Astrocyte of the spinal cord (primary cell): ENCODE measurements around the gene APBA3.

Experiments
- DNase-seq: peaks from one replicate; pipeline ENCODE4 v3.0.0; 2011; ENCODE audit warnings: low read depth, low spot score
- H3K4me3 ChIP-seq: 2 replicates; pipeline ENCODE4 v1.5.1; 2011; ENCODE audit warnings: low read depth, mild to moderate bottlenecking, low read length, moderate library complexity
- CTCF ChIP-seq: IDR thresholded peaks from 2 replicates; pipeline ENCODE4 v1.5.1; 2012; ENCODE audit warnings: low read depth, mild to moderate bottlenecking, low read length, inconsistent platforms
- in situ Hi-C: cut with HindIII; loops from 2 replicates; pipeline ENCODE4 v1.10.0; 2017; ENCODE audit warnings: low sequenced_read_pairs

APBA3 gene

GRCh38 chr19:3748965-3749364, 12.5 kb downstream of the APBA3 start:
- in situ Hi-C loops: no loop called here
- no peak for TF ChIP-seq CTCF
- DNase-seq: no peak
- no peak overlapping the region for H3K4me3 ChIP-seq

- in situ Hi-C loops: no loop called here
- H3K4me3 ChIP-seq: no peak overlapping the region
- no peak for DNase-seq
- no peak for TF ChIP-seq CTCF
Measured at GRCh38 chr19:3746371-3747056, 15.0 kb downstream of the APBA3 start.

GRCh38 chr19:3745363-3746045, 16.0 kb downstream of the APBA3 start:
- no peak overlapping the region for H3K4me3 ChIP-seq
- in situ Hi-C loops: no loop called here
- DNase-seq: no peak
- TF ChIP-seq CTCF: no peak

GRCh38 chr19:3743486-3743885, 18.0 kb downstream of the APBA3 start:
- no peak overlapping the region for H3K4me3 ChIP-seq
- in situ Hi-C loops: no loop called here
- no peak for TF ChIP-seq CTCF
- no peak for DNase-seq

- DNase-seq: no peak
- no peak for TF ChIP-seq CTCF
- in situ Hi-C loops: no loop called here
- no peak overlapping the region for H3K4me3 ChIP-seq
Measured at GRCh38 chr19:3740431-3740830, 21.1 kb downstream of the APBA3 start.

GRCh38 chr19:3738477-3739220, 22.8 kb downstream of the APBA3 start:
- TF ChIP-seq CTCF: no peak
- no peak for DNase-seq
- in situ Hi-C loops: no loop called here
- no peak overlapping the region for H3K4me3 ChIP-seq
